Neural crest cell (in vitro differentiated cells): Measurements from ENCODE around the gene ABCA2. TPM values are rescaled to one million over a fixed set of nuclear protein-coding genes. Genes with fewer than 3 reads are reported as not detected.

Experiments used
- DNase-seq: peaks from one replicate; pipeline ENCODE4 v3.0.0; 2021; ENCODE audit warnings: low read depth, mixed read lengths, low spot score
- H3K27ac Mint-ChIP-seq: one replicate; pipeline ENCODE4 v1.8.0; 2021; ENCODE audit warnings: mild to moderate bottlenecking, mixed read lengths; ENCODE audit not compliant: unreplicated experiment
- H3K27me3 Mint-ChIP-seq: 2 replicates; pipeline ENCODE4 v1.8.0; 2021; ENCODE audit warnings: low read depth, mild to moderate bottlenecking, mixed read lengths
- H3K36me3 Mint-ChIP-seq: 2 replicates; pipeline ENCODE4 v1.8.0; 2021; ENCODE audit warnings: low read depth, mild to moderate bottlenecking, mixed read lengths
- H3K4me1 Mint-ChIP-seq: 2 replicates; pipeline ENCODE4 v1.8.0; 2021; ENCODE audit warnings: mixed read lengths
- H3K4me3 Mint-ChIP-seq: one replicate; pipeline ENCODE4 v1.8.0; 2021; ENCODE audit warnings: mild to moderate bottlenecking, mixed read lengths
- H3K9me3 Mint-ChIP-seq: 2 replicates; pipeline ENCODE4 v1.8.0; 2021; ENCODE audit warnings: mixed read lengths
- CTCF ChIP-seq: fragments of 200-600 bp; sonication (generic); conservative IDR thresholded peaks from 2 replicates; pipeline ENCODE4 v1.5.0; 2021; ENCODE audit warnings: antibody characterized with exemption, mild to moderate bottlenecking
- total RNA-seq: library from RNA; stranded (reverse); gene quantifications from 2 replicates; pipeline ENCODE4 v1.2.1, GENCODE V29; 2021

Gene ABCA2
- total RNA-seq, 1 donor from 2014 or later = 37.1 TPM

- Mint-ChIP-seq H3K27ac (no peak overlapping the region), H3K4me1 (peaks cover 8% of the 10 kb centered on the region), H3K36me3 (no peaks in the 10 kb centered on the region), H3K4me3 (peak overlapping the region; percentile 76), H3K9me3 (no peaks in the 10 kb centered on the region), H3K27me3 (no peaks in the 10 kb centered on the region)
- TF ChIP-seq CTCF = peak; percentile 33
- DNase-seq = peak; percentile 57
Measured at GRCh38 chr9:137028263-137029057, 423 bp upstream of the ABCA2 start.

GRCh38 chr9:137026828-137027227, 1.2 kb downstream of the ABCA2 start:
- no peaks in the 10 kb centered on the region for H3K27me3 Mint-ChIP-seq
- no peaks in the 10 kb centered on the region for H3K9me3 Mint-ChIP-seq
- H3K36me3 Mint-ChIP-seq = no peaks in the 10 kb centered on the region
- TF ChIP-seq CTCF = no peak
- peak overlapping the region; percentile 84 for H3K4me3 Mint-ChIP-seq
- H3K4me1 Mint-ChIP-seq = peaks cover 13% of the 10 kb centered on the region
- no peak overlapping the region for H3K27ac Mint-ChIP-seq
- no peak for DNase-seq

- Mint-ChIP-seq H3K27ac (no peak overlapping the region), H3K9me3 (no peaks in the 10 kb centered on the region), H3K36me3 (no peaks in the 10 kb centered on the region), H3K4me3 (no peak overlapping the region), H3K4me1 (peaks cover 13% of the 10 kb centered on the region), H3K27me3 (no peaks in the 10 kb centered on the region)
- DNase-seq = no peak
- no peak for TF ChIP-seq CTCF
Measured at GRCh38 chr9:137026384-137026783, 1.7 kb downstream of the ABCA2 start.

- H3K27me3 Mint-ChIP-seq = no peaks in the 10 kb centered on the region
- no peak for TF ChIP-seq CTCF
- H3K4me1 Mint-ChIP-seq = peaks cover 13% of the 10 kb centered on the region
- no peaks in the 10 kb centered on the region for H3K9me3 Mint-ChIP-seq
- peak; percentile 58 for DNase-seq
- peak overlapping the region; percentile 81 for H3K4me3 Mint-ChIP-seq
- no peaks in the 10 kb centered on the region for H3K36me3 Mint-ChIP-seq
- H3K27ac Mint-ChIP-seq = no peak overlapping the region
Measured at GRCh38 chr9:137025517-137025966, 2.5 kb downstream of the ABCA2 start.

- peak overlapping the region; percentile 27 for H3K4me3 Mint-ChIP-seq
- DNase-seq = no peak
- no peaks in the 10 kb centered on the region for H3K27me3 Mint-ChIP-seq
- H3K9me3 Mint-ChIP-seq = no peaks in the 10 kb centered on the region
- H3K27ac Mint-ChIP-seq = no peak overlapping the region
- peaks cover 9% of the 10 kb centered on the region for H3K4me1 Mint-ChIP-seq
- no peaks in the 10 kb centered on the region for H3K36me3 Mint-ChIP-seq
- TF ChIP-seq CTCF = no peak
Measured at GRCh38 chr9:137023583-137023991, 4.5 kb downstream of the ABCA2 start.
